ENCODE measurements around the gene EEF1AKMT3.

The EEF1AKMT3 gene

DNA sequence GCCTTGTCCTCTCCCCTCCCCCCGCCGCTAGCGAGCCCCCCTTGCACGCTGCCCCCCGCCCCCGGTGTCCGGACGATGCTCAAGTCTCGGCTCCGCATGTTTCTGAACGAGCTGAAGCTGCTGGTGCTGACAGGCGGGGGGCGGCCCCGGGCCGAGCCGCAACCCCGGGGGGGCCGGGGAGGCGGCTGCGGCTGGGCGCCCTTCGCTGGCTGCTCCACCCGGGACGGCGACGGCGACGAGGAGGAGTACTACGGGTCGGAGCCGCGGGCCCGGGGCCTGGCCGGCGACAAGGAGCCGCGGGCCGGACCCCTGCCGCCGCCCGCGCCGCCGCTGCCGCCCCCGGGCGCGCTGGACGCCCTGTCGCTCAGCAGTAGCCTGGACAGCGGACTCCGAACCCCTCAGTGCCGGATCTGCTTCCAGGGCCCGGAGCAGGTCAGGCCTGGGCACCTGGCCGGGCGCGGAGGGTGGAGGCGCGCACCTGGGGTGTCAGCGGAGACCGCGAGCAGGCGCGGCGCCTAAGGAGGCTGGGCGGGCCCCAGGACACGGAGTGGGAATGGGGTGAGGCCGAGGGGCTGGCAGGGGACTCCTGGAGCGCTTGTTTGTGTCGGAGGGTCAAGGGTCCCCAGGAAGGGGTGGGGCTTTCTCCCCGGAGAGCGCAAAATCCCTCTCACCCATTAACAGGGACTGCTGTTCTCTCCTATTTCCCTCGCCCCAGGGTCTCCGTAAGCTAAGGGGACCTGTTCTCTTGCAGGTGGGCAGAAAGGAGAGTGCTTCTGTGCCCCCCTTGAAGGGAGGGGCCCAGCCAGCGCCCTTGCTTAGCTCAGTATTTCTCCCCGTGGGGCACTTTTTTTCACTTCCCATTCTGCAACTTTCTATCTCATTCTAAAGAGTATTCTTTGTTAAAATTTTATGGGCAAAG is 16.7 kb upstream of the EEF1AKMT3 start:
- TF ChIP-seq, protein P1, sequence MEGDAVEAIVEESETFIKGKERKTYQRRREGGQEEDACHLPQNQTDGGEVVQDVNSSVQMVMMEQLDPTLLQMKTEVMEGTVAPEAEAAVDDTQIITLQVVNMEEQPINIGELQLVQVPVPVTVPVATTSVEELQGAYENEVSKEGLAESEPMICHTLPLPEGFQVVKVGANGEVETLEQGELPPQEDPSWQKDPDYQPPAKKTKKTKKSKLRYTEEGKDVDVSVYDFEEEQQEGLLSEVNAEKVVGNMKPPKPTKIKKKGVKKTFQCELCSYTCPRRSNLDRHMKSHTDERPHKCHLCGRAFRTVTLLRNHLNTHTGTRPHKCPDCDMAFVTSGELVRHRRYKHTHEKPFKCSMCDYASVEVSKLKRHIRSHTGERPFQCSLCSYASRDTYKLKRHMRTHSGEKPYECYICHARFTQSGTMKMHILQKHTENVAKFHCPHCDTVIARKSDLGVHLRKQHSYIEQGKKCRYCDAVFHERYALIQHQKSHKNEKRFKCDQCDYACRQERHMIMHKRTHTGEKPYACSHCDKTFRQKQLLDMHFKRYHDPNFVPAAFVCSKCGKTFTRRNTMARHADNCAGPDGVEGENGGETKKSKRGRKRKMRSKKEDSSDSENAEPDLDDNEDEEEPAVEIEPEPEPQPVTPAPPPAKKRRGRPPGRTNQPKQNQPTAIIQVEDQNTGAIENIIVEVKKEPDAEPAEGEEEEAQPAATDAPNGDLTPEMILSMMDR (IDR thresholded peaks at IDR 0.05; ENCODE audit: low read depth, low read length), result no peak
- Histone ChIP-seq H3K4me3 (ENCODE audit: low read depth, low read length) (peak overlapping the region; percentile 79), H3K9me3 (ENCODE audit: severe bottlenecking) (no peaks in the 10 kb centered on the region), H3K27ac (peak overlapping the region; percentile 55), H3K36me3 (peaks cover 39% of the 10 kb centered on the region), H3K27me3 (ENCODE audit: insufficient read depth, low read depth, severe bottlenecking) (no peaks in the 10 kb centered on the region)
- DNase-seq, result no peak

DNA sequence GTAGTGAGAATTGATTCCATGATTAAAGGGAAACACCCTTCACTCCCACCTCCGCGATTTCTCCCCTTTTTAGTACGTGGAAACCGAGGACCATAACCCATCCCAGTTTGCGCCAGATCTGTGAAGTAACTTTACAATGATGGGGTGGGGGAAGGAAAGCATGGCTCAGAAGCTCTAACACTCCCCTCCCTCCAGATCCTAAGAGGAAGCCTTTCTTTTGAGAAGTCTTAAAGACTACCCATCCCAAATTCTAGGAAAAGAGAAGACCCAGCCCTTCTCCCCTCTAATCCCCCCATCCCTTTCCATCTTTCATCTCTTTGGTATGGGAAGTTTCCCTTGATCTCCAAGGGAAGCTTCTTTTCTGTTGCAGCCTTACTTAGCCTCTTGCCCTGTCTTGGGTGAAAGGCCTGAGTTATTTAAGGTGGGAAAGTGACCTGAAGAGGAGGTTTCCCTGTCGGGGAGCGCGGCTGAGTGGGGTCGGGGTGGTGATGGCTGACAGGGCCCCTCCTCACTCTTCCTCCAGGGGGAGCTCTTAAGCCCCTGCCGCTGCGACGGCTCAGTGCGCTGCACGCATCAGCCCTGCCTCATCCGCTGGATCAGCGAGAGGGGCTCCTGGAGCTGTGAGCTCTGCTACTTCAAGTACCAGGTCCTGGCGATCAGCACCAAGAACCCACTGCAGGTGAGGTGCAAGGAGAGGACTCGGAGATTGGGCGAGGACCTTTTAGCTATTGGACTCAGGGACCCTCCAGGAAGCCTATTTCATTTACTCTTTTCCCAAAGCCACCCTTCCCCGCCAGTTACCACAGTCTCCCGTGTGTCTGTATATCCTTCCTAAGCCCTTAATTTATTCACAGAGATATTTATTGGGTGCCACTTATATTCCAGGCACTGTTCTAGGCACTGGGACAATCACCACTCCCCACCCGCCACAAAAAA is 15.7 kb upstream of the EEF1AKMT3 start:
- Histone ChIP-seq H3K27ac (no peak overlapping the region), H3K4me3 (ENCODE audit: low read depth, low read length) (peak overlapping the region; percentile 79), H3K36me3 (peaks cover 41% of the 10 kb centered on the region), H3K27me3 (ENCODE audit: insufficient read depth, low read depth, severe bottlenecking) (no peaks in the 10 kb centered on the region), H3K9me3 (ENCODE audit: severe bottlenecking) (no peaks in the 10 kb centered on the region)
- TF ChIP-seq, protein P1 (IDR thresholded peaks at IDR 0.05; ENCODE audit: low read depth, low read length), result peak; percentile 96
- DNase-seq, result peak; percentile 79

DNA sequence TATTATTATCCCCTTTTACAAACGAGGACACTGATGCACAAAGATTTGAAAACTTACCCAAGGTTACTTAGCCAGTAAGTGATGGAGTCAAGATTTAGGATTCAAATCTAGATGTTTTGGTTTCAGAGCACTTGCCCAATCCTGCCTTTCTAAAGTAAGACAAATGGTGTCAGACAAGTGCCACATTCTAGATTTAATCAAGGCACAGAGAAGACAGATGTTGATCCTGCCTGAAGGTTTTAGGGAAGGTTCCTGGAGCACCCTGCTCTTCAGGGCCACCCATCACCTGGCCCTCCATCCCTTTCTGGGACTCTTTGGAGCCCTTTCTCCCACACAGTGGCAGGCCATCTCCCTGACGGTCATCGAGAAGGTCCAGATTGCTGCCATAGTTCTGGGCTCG is 14.6 kb upstream of the EEF1AKMT3 start:
- DNase-seq, result no peak
- TF ChIP-seq, protein P1 (IDR thresholded peaks at IDR 0.05; ENCODE audit: low read depth, low read length), result no peak
- H3K27me3 ChIP-seq (ENCODE audit: insufficient read depth, low read depth, severe bottlenecking), result no peaks in the 10 kb centered on the region
- H3K9me3 ChIP-seq (ENCODE audit: severe bottlenecking), result no peaks in the 10 kb centered on the region
- H3K27ac ChIP-seq, result no peak overlapping the region
- no peak overlapping the region for H3K4me3 ChIP-seq (ENCODE audit: low read depth, low read length)
- H3K36me3 ChIP-seq, result peaks cover 45% of the 10 kb centered on the region

DNA sequence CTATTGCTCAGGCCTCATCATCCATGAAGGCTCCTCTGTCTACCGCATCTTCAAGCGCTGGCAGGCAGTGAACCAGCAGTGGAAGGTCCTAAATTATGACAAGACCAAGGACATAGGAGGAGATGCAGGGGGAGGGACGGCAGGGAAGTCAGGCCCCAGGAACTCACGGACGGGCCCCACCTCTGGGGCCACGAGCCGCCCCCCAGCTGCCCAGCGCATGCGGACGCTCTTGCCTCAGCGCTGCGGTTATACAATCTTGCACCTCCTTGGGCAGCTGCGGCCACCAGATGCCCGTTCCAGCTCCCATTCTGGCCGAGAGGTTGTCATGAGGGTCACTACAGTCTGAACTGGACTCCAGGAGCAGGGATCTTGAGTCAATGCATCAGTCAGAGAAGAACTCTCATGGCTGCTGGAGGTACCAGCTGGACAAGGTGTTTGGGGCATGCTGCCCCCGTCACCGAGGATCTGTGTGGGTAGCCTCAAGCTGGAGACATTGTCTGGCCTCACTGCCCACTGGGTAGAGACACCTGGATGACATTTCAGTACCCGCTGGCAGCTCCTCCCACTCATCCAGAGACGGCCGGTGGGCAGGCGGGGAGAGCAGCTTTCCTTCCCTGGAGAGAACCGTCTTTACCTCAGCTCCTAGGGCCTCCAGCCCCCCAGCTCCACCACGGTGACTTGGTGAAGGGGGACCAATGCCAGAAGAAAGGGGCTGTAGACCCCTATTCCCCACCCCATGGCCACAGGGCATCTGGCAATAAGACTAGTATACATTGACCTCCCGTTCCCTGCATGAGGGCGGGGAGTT is 13.7 kb upstream of the EEF1AKMT3 start:
- Histone ChIP-seq H3K4me3 (ENCODE audit: low read depth, low read length) (no peak overlapping the region), H3K27ac (no peak overlapping the region), H3K9me3 (ENCODE audit: severe bottlenecking) (no peaks in the 10 kb centered on the region), H3K36me3 (peaks cover 55% of the 10 kb centered on the region), H3K27me3 (ENCODE audit: insufficient read depth, low read depth, severe bottlenecking) (no peaks in the 10 kb centered on the region)
- no peak for DNase-seq
- TF ChIP-seq, protein P1 (IDR thresholded peaks at IDR 0.05; ENCODE audit: low read depth, low read length), result no peak

DNA sequence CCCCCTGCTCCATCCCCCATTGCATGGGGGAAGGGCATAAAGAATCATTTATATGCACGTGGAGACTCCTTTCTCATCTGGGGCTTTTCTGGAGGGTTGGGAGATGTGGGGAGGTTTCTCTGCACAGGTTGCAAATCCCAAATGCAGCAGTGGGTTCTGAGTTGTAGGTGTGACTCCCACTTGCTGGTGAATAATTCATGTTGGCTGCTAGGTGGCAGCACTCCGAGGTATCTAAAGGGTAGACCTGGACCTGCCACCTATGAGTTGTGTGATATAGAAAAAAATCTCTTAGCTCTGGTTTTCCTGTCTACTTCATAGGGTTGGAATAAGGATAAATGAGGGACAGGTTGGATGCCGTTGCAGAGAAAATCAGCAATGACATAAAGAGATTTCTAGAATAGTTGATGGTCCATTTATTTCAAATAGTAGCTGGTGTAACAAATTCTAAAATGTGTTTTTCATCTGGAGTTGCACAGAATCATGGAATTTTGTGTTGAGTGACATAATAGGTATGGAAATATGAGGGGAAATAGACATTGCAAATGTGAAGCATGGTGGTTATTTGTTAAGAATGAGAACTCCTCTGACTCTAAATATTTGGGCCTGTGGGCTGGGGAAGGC is 12.9 kb upstream of the EEF1AKMT3 start:
- DNase-seq, result peak; percentile 59
- no peaks in the 10 kb centered on the region for H3K9me3 ChIP-seq (ENCODE audit: severe bottlenecking)
- TF ChIP-seq, protein P1 (IDR thresholded peaks at IDR 0.05; ENCODE audit: low read depth, low read length), result peak; percentile 71
- no peak overlapping the region for H3K4me3 ChIP-seq (ENCODE audit: low read depth, low read length)
- no peaks in the 10 kb centered on the region for H3K27me3 ChIP-seq (ENCODE audit: insufficient read depth, low read depth, severe bottlenecking)
- no peak overlapping the region for H3K27ac ChIP-seq
- peaks cover 62% of the 10 kb centered on the region for H3K36me3 ChIP-seq
